ENCODE data around the gene LUC7L2. TPM values are rescaled to one million over a fixed set of nuclear protein-coding genes. Genes with fewer than 3 reads are reported as not detected.
A peak's percentile ranks its signal among the peaks of the same experiment; 100 is the strongest.

The LUC7L2 gene
- total and polyA plus RNA-seq, 9 of the 15 experiments (the other 6 are each of a cell fraction or from before 2014, with no cell fraction given): 56.1 to 207 (median 141) TPM

DNA sequence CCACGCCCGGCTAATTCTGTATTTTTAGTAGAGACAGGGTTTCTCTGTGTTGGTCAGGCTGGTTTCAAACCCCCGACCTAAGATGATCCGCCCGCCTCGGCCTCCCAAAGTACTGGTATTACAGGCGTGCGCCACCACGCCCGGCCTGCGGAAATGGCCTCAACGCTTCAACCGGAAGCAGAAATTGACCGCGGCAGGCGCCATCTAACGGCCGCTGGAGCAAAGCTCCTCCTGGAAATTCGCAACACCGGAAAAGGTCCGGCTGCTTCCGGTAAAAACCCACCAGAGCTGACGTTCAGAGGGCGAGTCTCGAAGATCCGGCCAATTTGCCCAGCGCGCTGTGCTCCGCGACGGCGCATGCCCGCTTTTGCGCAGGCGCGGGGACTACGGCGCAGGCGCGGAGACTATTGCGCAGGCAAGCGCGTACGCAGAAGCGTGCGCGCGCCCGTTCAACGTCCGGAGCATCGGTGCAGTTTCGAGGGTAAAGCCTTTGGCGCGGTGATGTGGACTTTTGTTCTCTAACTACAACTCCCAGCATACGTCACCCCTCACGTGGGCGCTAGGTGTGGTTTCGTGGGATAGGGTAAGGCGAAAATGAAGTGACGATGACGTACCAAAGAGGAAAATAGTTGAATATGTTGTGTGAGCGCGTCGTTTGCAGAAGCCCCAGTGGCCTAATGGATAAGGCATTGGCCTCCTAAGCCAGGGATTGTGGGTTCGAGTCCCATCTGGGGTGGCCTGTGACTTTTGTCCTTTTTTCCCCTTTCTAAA, 19.5 kb upstream of the LUC7L2 start (continued):
- TF ChIP-seq CLOCK (CRISPR knock-in tag; IDR thresholded peaks at IDR 0.05; ENCODE audit: borderline replicate concordance): no peak
- TF ChIP-seq SIN3B (IDR thresholded peaks at IDR 0.05; ENCODE audit: low read depth): peak; percentile 61
- TF ChIP-seq LARP7 (IDR thresholded peaks at IDR 0.05): peak; percentile 91; the same call in 1 of the 2 replicates
- TF ChIP-seq, protein P1, sequence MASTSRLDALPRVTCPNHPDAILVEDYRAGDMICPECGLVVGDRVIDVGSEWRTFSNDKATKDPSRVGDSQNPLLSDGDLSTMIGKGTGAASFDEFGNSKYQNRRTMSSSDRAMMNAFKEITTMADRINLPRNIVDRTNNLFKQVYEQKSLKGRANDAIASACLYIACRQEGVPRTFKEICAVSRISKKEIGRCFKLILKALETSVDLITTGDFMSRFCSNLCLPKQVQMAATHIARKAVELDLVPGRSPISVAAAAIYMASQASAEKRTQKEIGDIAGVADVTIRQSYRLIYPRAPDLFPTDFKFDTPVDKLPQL (IDR thresholded peaks at IDR 0.05; ENCODE audit: extremely low read depth, insufficient read length): no peak
- peak; percentile 78 for TF ChIP-seq CBFA2T2 (conservative IDR thresholded peaks at IDR 0.05)
- TF ChIP-seq, protein P2, sequence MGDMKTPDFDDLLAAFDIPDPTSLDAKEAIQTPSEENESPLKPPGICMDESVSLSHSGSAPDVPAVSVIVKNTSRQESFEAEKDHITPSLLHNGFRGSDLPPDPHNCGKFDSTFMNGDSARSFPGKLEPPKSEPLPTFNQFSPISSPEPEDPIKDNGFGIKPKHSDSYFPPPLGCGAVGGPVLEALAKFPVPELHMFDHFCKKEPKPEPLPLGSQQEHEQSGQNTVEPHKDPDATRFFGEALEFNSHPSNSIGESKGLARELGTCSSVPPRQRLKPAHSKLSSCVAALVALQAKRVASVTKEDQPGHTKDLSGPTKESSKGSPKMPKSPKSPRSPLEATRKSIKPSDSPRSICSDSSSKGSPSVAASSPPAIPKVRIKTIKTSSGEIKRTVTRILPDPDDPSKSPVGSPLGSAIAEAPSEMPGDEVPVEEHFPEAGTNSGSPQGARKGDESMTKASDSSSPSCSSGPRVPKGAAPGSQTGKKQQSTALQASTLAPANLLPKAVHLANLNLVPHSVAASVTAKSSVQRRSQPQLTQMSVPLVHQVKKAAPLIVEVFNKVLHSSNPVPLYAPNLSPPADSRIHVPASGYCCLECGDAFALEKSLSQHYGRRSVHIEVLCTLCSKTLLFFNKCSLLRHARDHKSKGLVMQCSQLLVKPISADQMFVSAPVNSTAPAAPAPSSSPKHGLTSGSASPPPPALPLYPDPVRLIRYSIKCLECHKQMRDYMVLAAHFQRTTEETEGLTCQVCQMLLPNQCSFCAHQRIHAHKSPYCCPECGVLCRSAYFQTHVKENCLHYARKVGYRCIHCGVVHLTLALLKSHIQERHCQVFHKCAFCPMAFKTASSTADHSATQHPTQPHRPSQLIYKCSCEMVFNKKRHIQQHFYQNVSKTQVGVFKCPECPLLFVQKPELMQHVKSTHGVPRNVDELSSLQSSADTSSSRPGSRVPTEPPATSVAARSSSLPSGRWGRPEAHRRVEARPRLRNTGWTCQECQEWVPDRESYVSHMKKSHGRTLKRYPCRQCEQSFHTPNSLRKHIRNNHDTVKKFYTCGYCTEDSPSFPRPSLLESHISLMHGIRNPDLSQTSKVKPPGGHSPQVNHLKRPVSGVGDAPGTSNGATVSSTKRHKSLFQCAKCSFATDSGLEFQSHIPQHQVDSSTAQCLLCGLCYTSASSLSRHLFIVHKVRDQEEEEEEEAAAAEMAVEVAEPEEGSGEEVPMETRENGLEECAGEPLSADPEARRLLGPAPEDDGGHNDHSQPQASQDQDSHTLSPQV (IDR thresholded peaks at IDR 0.05): peak; percentile 92
- TF ChIP-seq MNT (conservative IDR thresholded peaks at IDR 0.05): peak; percentile 86 to 90; a peak in 3 of 4 replicates
- peak; percentile 66; the same call in 1 of the 2 replicates for TF ChIP-seq CGGBP1 (CRISPR knock-in tag; IDR thresholded peaks at IDR 0.05)
- peak; percentile 90 for TF ChIP-seq ZNF197 (CRISPR knock-in tag; IDR thresholded peaks at IDR 0.05; ENCODE audit: low read depth)
- no peak for TF ChIP-seq PRDM10 (IDR thresholded peaks at IDR 0.05; ENCODE audit: partially characterized antibody)
- TF ChIP-seq CHCHD3 (CRISPR knock-in tag; IDR thresholded peaks at IDR 0.05): no peak
- peak; percentile 71; the same call in 1 of the 2 replicates for TF ChIP-seq RUNX1 (IDR thresholded peaks at IDR 0.05; ENCODE audit: low read depth)
- no peak for TF ChIP-seq NCOA2 (IDR thresholded peaks at IDR 0.05; ENCODE audit: partially characterized antibody in 2 of 2)
